Prostate gland (tissue), 2 donors: ENCODE results near the gene LIMD2.

ENCODE experiments used
- CTCF ChIP-seq, 4 experiments: fragments of 200-600 bp in 2 of 4; fragments of 450-650 bp in 2 of 4; sonication (generic) in 2 of 4; IDR thresholded peaks; 1 replicate in 3 of 4; 2 replicates in 1 of 4; pipeline ENCODE4 v1.5.1; 2016 to 2019; ENCODE audit warnings: antibody characterized with exemption in 4 of 4, mild to moderate bottlenecking in 2 of 4, moderate library complexity in 2 of 4
- POLR2A ChIP-seq: fragments of 450-650 bp; IDR thresholded peaks from one replicate; pipeline ENCODE4 v1.6.1; 2016; ENCODE audit warnings: antibody characterized with exemption, mild to moderate bottlenecking
- POLR2AphosphoS5 ChIP-seq: sonication (generic); formaldehyde crosslinking; IDR thresholded peaks from one replicate; pipeline ENCODE4 v1.6.1; 2017; ENCODE audit warnings: antibody characterized with exemption

DNA sequence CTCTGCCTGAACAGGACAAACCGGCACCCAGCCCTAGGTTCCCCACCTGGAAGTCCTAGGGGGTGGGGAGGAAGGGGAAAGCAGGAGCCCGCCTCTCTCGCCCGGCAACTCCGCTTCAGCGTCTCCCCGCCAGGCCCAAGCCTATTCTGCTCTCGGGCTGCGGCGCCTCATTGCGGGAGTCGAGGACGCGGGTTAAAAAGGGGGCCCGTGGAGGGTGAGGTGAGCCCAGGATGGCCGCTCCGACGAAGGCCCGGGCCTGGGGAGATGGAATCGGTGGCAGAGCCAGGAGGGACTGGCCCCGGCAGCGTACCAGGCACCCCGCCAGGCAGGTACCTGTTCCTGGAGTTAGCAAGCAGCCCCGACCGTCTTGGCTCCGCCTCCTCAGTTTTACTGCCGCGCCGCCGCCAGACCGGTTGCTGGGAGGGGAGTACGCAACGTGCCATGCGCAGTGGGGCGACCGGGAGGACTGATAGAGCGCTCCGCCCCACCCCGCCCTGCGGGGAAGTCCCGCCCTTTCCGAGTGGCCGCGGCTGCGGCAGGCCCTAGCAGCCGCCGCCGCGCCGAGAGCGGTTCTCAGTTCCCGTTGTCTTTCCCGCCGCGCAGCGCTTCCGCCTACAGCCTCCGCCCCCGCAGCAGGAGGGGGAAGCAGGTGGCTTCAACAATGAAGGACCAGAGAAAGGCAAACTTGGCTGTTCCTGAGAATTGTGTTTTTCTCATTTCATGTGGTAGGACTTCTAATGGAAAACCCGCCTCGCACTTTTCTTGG is 41.7 kb upstream of the LIMD2 start, which contains the start of gene STRADA:
- peak; percentile 91 for TF ChIP-seq POLR2A
- TF ChIP-seq CTCF (IDR thresholded peaks at IDR 0.05): peak in 1 of 4 experiments; percentile 12
- TF ChIP-seq POLR2AphosphoS5: peak; percentile 98
